Measurements from ENCODE around the gene OPRM1. TPM values are rescaled to one million over a fixed set of nuclear protein-coding genes. Genes with fewer than 3 reads are reported as not detected.
"Not testable (repeated sequence)": the region's sequence is repeated elsewhere in the genome, so short reads cannot be mapped to it uniquely, and the experiment has no call there.

OPRM1 gene
- polyA plus RNA-seq, 4 donors = 0.09 TPM; not detected in 2

DNA sequence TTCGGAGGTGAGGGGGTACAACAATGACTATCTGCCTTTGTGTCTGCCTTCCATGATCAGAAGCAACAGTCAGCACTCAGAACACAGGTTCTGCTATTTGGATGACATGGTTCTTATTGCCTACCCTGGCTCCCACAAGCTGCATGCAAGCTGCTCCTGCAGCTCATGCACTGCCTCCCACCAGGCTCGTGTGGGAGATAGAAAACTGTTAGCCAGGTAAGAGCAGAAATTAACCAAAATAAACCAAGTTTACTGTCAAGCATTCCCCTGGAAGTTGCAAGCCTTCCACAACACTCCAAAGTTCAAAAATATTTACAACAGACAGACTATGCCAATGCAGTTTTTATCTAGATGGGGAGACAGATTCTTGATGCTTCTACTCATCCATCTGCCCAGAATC lies 31.0 kb downstream of the OPRM1 start:
- no peaks in the 10 kb centered on the region for H3K4me1 ChIP-seq (ENCODE audit: control insufficient read depth in 3 of 3, insufficient read depth in 2 of 3, low read depth in 1 of 3, low read length in 2 of 3)
- no peak overlapping the region for H3K27ac ChIP-seq (ENCODE audit: low read depth in 1 of 3, low read length in 2 of 3)
- no peaks in the 10 kb centered on the region for H3K36me3 ChIP-seq (ENCODE audit: control insufficient read depth in 3 of 3, insufficient read depth in 2 of 3, low read depth in 1 of 3, low read length in 3 of 3)
- H3K9me3 ChIP-seq (ENCODE audit: control insufficient read depth in 2 of 2, insufficient read depth in 1 of 2, low read depth in 1 of 2, low read length in 1 of 2) = peaks cover 0 to 2% of the 10 kb centered on the region in 2 donors
- no peaks in the 10 kb centered on the region for H3K27me3 ChIP-seq (ENCODE audit: control insufficient read depth in 3 of 3, insufficient read depth in 3 of 3, low read length in 3 of 3)
- no peak overlapping the region for H3K4me3 ChIP-seq (ENCODE audit: low read depth in 1 of 3, low read length in 3 of 3)
- 55 to 78% (median 58%) methylated on average over 2 of the region's 2 CpGs for whole genome bisulfite sequencing, 3 donors
- DNase-seq (no peak), FAIRE-seq (no peak)

DNA sequence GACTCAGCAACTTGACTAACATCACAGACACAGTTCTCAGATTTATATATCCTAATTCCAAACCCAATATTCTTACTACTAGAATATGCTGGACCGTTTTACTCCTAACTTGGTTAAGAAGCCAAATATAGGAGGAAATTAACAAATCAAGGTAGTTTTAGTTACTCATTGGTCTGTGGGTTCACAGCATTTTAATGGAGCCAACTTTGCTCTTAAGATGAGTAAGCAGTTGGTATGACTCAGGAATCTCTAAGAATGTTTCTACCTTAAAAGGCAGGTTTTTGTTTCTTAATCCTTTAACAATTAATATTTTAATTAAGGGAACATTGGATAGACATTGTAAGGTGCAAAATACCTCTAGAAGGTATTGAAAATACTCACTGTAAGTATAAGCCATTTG lies 31.6 kb downstream of the OPRM1 start:
- Histone ChIP-seq H3K9me3 (ENCODE audit: control insufficient read depth in 2 of 2, insufficient read depth in 1 of 2, low read depth in 1 of 2, low read length in 1 of 2) (no peaks in the 10 kb centered on the region), H3K27ac (ENCODE audit: low read depth in 1 of 3, low read length in 2 of 3) (no peak overlapping the region), H3K36me3 (ENCODE audit: control insufficient read depth in 3 of 3, insufficient read depth in 2 of 3, low read depth in 1 of 3, low read length in 3 of 3) (no peaks in the 10 kb centered on the region), H3K4me3 (ENCODE audit: low read depth in 1 of 3, low read length in 3 of 3) (no peak overlapping the region), H3K4me1 (ENCODE audit: control insufficient read depth in 3 of 3, insufficient read depth in 2 of 3, low read depth in 1 of 3, low read length in 2 of 3) (no peaks in the 10 kb centered on the region), H3K27me3 (ENCODE audit: control insufficient read depth in 3 of 3, insufficient read depth in 3 of 3, low read length in 3 of 3) (no peaks in the 10 kb centered on the region)
- 51 to 62% (median 55%) methylated on average over 1 of the region's 1 CpG for WGBS, 3 donors
- FAIRE-seq (no peak), DNase-seq (no peak)

DNA sequence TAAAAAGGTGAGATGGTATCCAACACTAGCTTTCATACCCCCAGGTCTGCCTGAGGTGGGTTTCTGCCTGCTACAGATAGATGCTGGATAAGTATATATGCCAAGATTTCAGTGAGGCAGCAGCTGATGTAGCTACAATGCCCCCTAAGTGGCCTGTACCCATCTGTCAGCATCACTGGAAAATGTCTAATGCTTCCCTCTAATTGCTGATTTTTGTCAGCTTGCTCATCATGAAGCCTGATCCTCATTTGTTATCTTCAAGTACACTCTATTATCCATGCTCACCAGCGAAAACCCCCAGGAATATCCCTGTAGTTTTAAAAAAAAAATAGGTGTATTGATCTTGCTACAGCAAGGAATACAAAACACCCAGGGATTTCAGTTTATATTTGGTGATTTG lies 32.2 kb downstream of the OPRM1 start:
- Histone ChIP-seq H3K36me3 (ENCODE audit: control insufficient read depth in 3 of 3, insufficient read depth in 2 of 3, low read depth in 1 of 3, low read length in 3 of 3) (no peaks in the 10 kb centered on the region), H3K27me3 (ENCODE audit: control insufficient read depth in 3 of 3, insufficient read depth in 3 of 3, low read length in 3 of 3) (no peaks in the 10 kb centered on the region), H3K9me3 (ENCODE audit: control insufficient read depth in 2 of 2, insufficient read depth in 1 of 2, low read depth in 1 of 2, low read length in 1 of 2) (no peaks in the 10 kb centered on the region), H3K27ac (ENCODE audit: low read depth in 1 of 3, low read length in 2 of 3) (no peak overlapping the region), H3K4me3 (ENCODE audit: low read depth in 1 of 3, low read length in 3 of 3) (no peak overlapping the region), H3K4me1 (ENCODE audit: control insufficient read depth in 3 of 3, insufficient read depth in 2 of 3, low read depth in 1 of 3, low read length in 2 of 3) (no peaks in the 10 kb centered on the region)
- no peak for FAIRE-seq
- DNase-seq = no peak
- WGBS, 3 donors = 47 to 63% (median 50%) methylated on average over 1 of the region's 1 CpG

DNA sequence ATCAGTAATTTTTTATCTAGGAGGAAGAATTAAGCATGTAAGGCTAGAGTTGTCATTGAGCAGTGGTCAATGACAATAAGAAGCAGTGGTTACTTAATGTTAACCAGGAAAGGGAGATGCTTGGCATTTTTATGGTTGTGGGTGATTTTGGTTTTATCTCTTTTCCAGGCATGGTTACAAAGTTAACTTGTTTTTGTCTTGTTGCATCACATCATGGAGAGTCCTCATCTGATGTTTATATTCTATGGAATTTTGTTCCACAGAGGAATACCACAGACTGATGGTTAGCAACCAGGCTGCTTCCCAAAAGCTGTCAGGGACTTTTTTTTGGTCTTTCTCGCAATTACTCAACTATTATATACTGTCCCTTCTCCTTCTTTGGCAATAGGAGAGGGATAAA lies 32.7 kb downstream of the OPRM1 start:
- 68 to 81% (median 73%) methylated on average over 1 of the region's 1 CpG for WGBS, 3 donors
- Histone ChIP-seq H3K27ac (ENCODE audit: low read depth in 1 of 3, low read length in 2 of 3) (no peak overlapping the region), H3K4me3 (ENCODE audit: low read depth in 1 of 3, low read length in 3 of 3) (no peak overlapping the region), H3K4me1 (ENCODE audit: control insufficient read depth in 3 of 3, insufficient read depth in 2 of 3, low read depth in 1 of 3, low read length in 2 of 3) (no peaks in the 10 kb centered on the region), H3K9me3 (ENCODE audit: control insufficient read depth in 2 of 2, insufficient read depth in 1 of 2, low read depth in 1 of 2, low read length in 1 of 2) (no peaks in the 10 kb centered on the region), H3K27me3 (ENCODE audit: control insufficient read depth in 3 of 3, insufficient read depth in 3 of 3, low read length in 3 of 3) (no peaks in the 10 kb centered on the region), H3K36me3 (ENCODE audit: control insufficient read depth in 3 of 3, insufficient read depth in 2 of 3, low read depth in 1 of 3, low read length in 3 of 3) (no peaks in the 10 kb centered on the region)
- DNase-seq (no peak), FAIRE-seq (no peak)

DNA sequence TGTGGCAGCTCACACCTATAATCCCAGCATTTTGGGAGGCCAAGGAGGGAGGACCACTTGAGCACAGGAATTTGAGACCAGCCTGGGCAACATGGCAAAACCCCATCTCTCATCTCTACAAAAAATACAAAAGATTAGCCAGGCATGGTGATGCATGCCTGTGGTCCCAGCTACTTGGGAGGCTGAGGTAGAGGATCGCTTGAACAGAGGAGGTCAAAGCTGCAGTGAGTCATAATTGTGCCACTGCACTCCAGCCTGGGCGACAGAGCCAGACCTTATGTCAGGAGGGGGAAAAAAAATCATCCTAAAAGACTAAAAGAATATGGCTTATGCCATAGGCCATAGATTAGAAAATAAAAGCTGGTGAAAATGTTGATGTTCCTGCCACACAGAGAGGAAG lies 39.6 kb downstream of the OPRM1 start:
- not testable (repeated sequence) for FAIRE-seq; DNase-seq; H3K4me3 ChIP-seq (ENCODE audit: low read depth in 1 of 3, low read length in 3 of 3); H3K4me1 ChIP-seq (ENCODE audit: control insufficient read depth in 3 of 3, insufficient read depth in 2 of 3, low read depth in 1 of 3, low read length in 2 of 3); H3K27ac ChIP-seq (ENCODE audit: low read depth in 1 of 3, low read length in 2 of 3); H3K9me3 ChIP-seq (ENCODE audit: control insufficient read depth in 2 of 2, insufficient read depth in 1 of 2, low read depth in 1 of 2, low read length in 1 of 2); H3K36me3 ChIP-seq (ENCODE audit: control insufficient read depth in 3 of 3, insufficient read depth in 2 of 3, low read depth in 1 of 3, low read length in 3 of 3); H3K27me3 ChIP-seq (ENCODE audit: control insufficient read depth in 3 of 3, insufficient read depth in 3 of 3, low read length in 3 of 3)
- 66 to 85% (median 80%) methylated on average over 2 of the region's 2 CpGs for WGBS, 3 donors

DNA sequence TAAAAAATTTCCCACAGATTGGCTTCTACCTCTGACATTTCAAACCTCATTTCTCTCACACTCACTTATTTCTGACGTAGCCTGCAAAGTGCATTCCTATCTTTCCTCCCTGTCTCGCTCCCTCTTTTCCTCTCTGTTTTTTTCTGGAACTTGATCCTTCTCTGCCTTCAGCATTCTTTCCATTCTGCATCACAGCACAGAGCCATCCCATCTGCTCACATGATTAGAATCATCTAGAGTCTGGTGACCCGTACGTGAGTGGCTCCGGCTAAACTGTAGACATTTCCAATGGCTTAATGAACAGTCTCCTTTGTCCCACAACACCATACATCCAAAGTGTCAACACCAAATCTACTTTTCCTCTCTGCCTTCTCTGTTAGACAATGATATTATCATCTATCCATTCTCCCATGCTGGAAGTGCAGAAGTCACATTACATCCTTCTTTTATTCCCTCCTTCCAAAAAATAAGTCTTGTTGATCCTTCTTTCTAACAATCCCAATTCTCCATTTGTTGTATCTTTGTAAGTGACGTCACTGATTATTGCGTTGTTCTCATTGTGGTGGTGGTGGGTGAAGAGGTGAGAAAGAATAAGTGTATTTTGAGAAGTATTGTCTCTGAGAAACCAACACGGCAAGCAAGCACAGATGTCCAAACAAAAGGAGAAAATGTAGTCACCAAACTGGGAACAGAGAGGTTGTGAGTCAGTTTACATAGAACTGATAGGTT lies 41.6 kb downstream of the OPRM1 start:
- WGBS, 3 donors = 80 to 90% (median 89%) methylated on average over 8 of the region's 8 CpGs
- DNase-seq (no peak), FAIRE-seq (no peak)
- Histone ChIP-seq H3K4me1 (ENCODE audit: control insufficient read depth in 3 of 3, insufficient read depth in 2 of 3, low read depth in 1 of 3, low read length in 2 of 3) (no peaks in the 10 kb centered on the region), H3K4me3 (ENCODE audit: low read depth in 1 of 3, low read length in 3 of 3) (no peak overlapping the region), H3K36me3 (ENCODE audit: control insufficient read depth in 3 of 3, insufficient read depth in 2 of 3, low read depth in 1 of 3, low read length in 3 of 3) (no peaks in the 10 kb centered on the region), H3K27ac (ENCODE audit: low read depth in 1 of 3, low read length in 2 of 3) (no peak overlapping the region), H3K27me3 (ENCODE audit: control insufficient read depth in 3 of 3, insufficient read depth in 3 of 3, low read length in 3 of 3) (no peaks in the 10 kb centered on the region), H3K9me3 (ENCODE audit: control insufficient read depth in 2 of 2, insufficient read depth in 1 of 2, low read depth in 1 of 2, low read length in 1 of 2) (no peaks in the 10 kb centered on the region)

DNA sequence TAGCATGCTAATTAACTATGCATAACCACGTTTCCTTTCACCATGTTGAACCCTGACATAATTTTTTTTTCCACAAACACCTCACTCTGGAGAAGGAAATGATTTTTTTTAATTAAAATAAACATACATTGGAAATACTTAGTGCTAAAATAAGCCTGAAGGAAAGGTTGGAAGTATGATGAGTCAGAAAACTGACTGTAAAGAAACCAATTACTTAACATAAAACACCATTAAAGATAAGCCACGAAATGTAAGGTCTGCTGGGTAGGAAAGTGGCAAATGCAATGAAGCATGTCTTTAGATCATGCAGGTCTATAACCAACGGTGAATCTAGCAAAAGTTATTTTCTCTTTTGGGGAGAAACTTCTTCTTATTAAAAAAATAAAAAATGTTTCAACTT lies 47.5 kb downstream of the OPRM1 start:
- FAIRE-seq = no peak
- H3K36me3 ChIP-seq (ENCODE audit: control insufficient read depth in 3 of 3, insufficient read depth in 2 of 3, low read depth in 1 of 3, low read length in 3 of 3) = no peaks in the 10 kb centered on the region
- 19 to 50% (median 32%) methylated on average over 3 of the region's 3 CpGs for WGBS, 3 donors
- H3K27ac ChIP-seq (ENCODE audit: low read depth in 1 of 3, low read length in 2 of 3) = no peak overlapping the region
- no peak overlapping the region for H3K4me3 ChIP-seq (ENCODE audit: low read depth in 1 of 3, low read length in 3 of 3)
- H3K27me3 ChIP-seq (ENCODE audit: control insufficient read depth in 3 of 3, insufficient read depth in 3 of 3, low read length in 3 of 3) = no peaks in the 10 kb centered on the region
- no peaks in the 10 kb centered on the region for H3K4me1 ChIP-seq (ENCODE audit: control insufficient read depth in 3 of 3, insufficient read depth in 2 of 3, low read depth in 1 of 3, low read length in 2 of 3)
- no peaks in the 10 kb centered on the region for H3K9me3 ChIP-seq (ENCODE audit: control insufficient read depth in 2 of 2, insufficient read depth in 1 of 2, low read depth in 1 of 2, low read length in 1 of 2)
- no peak for DNase-seq

DNA sequence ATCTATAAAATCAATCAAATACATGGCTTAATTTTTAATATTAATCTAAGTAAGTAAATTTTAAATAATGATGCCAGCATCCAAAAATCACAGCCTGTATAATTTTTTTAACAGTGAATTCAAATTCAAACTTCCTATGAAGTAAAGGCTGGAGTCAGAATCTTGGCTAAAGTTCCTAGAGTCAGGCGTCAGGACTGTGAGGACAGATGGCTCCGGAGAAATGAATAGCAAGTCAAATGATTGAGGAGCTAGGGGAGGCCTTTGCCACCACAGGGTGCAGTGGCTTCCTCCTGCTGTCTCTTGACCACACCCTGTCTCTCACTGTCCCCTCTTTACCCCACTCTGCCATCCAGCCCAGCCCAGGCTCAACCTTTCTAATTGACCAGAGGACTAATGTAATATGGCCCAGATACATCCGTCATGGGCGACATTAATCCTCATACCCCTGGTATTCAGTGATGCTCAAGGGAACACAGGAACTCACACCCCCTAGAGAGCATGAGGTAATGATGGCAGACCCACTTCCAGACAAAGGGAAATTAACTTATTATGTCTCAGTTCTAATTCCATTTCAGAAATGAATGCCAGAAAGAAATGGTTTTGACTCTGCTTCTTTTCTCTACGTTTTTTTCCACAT lies 53.4 kb downstream of the OPRM1 start:
- 56 to 63% (median 59%) methylated on average over 5 of the region's 5 CpGs for WGBS, 3 donors
- Histone ChIP-seq H3K4me1 (ENCODE audit: control insufficient read depth in 3 of 3, insufficient read depth in 2 of 3, low read depth in 1 of 3, low read length in 2 of 3) (no peaks in the 10 kb centered on the region), H3K36me3 (ENCODE audit: control insufficient read depth in 3 of 3, insufficient read depth in 2 of 3, low read depth in 1 of 3, low read length in 3 of 3) (no peaks in the 10 kb centered on the region), H3K9me3 (ENCODE audit: control insufficient read depth in 2 of 2, insufficient read depth in 1 of 2, low read depth in 1 of 2, low read length in 1 of 2) (no peaks in the 10 kb centered on the region), H3K27ac (ENCODE audit: low read depth in 1 of 3, low read length in 2 of 3) (no peak overlapping the region), H3K4me3 (ENCODE audit: low read depth in 1 of 3, low read length in 3 of 3) (no peak overlapping the region), H3K27me3 (ENCODE audit: control insufficient read depth in 3 of 3, insufficient read depth in 3 of 3, low read length in 3 of 3) (no peaks in the 10 kb centered on the region)
- no peak for FAIRE-seq
- DNase-seq = no peak
